ENCODE data around the gene FARP1.

FARP1 gene

DNA sequence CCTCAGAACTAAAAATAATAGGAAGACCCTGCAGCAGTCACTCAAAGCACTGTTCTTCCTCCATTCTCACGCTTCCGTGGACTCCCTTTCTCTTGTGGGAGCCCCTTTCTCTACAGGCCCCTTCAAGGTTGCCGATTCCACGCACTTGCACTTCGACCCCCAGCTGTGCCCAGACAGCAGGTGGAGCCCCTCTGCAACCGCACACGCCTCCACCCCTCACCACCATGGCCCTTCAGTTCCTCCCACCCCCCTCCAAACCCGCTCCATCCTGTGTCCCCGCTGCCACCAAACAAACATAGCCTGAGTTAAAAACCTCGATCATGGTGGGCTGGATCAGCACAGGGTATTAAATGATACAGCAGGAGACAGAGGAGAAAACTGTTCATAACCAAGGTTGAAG lies 331.4 kb downstream of the FARP1 start:
- DNase-seq: no peak

DNA sequence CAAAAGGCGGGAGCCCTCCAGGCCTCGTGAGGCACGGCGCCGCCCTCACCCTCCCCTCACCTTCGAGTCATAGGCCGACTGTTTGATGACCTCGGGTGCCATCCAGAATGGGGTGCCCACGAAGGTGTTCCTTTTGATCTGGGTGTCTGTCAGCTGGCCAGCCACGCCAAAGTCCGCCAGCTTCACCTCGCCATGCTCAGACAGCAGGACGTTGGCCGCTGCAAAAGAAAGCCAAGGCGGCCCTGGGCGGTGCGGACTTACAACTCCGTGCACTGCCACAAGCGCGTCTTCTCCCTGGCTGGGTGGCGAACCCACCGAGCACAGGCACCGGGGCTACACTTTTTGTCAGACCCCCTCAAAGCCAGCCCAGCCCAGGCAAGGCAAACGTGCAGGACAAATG lies 331.9 kb downstream of the FARP1 start:
- DNase-seq: no peak

DNA sequence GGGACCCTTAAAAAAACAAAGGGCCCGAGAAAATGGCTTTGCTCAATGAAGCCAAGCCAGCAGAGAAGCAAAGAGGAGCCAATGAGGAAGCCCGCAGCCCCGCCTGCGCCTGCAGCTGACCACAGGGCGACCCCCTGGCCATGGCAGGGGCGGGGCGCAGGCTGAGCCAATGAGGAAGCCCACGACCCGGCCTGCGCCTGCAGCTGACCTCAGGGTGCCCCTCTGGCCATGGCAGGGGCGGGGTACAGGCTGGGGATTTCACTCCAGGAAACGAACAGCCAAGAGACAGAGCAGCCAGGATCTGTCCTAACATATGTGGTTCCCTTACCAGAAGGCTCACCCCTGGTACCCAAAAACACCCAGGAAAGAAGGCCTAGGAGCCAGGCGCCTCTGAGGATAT lies 332.6 kb downstream of the FARP1 start:
- DNase-seq: no peak

DNA sequence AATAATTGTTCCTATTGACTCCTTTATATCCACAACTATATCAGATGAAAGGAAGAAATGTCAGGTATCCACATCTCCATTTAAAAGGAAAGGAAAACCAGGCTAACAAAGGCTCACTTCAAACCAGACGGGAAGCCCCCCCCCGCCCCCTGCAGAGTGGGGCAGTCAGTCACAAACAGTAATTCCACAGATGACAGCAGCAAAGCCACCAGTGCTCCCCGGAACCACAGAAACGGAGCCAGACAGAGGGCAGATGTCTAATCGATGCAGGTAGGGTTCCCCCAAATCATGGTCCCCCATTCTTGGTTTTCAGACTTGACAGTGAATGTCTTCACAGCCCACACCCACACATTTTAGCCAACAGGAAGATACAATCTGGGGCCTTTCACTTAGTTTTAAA lies 333.2 kb downstream of the FARP1 start:
- no peak for DNase-seq

DNA sequence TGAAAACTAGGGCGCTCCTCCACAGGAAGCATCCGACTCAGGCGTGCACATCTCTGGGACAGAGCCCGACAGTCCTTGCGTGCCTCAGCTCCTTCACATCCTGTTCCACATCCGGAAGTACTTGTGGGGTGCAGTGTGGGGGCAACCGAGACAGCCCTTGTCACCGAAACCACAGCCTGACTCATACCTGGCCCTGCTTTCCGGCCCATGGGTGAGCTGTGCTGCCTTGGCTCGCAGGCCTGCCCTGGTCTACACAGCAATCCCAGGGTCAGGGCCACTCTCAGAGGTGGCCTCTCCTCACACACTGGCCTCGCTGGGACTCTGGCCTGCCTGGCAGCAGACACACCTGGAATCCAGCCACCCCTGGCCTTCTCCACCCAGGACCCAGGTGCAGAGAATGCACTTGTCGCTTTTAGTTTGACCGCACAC lies 333.7 kb downstream of the FARP1 start:
- peak; percentile 95 to 97 for DNase-seq

DNA sequence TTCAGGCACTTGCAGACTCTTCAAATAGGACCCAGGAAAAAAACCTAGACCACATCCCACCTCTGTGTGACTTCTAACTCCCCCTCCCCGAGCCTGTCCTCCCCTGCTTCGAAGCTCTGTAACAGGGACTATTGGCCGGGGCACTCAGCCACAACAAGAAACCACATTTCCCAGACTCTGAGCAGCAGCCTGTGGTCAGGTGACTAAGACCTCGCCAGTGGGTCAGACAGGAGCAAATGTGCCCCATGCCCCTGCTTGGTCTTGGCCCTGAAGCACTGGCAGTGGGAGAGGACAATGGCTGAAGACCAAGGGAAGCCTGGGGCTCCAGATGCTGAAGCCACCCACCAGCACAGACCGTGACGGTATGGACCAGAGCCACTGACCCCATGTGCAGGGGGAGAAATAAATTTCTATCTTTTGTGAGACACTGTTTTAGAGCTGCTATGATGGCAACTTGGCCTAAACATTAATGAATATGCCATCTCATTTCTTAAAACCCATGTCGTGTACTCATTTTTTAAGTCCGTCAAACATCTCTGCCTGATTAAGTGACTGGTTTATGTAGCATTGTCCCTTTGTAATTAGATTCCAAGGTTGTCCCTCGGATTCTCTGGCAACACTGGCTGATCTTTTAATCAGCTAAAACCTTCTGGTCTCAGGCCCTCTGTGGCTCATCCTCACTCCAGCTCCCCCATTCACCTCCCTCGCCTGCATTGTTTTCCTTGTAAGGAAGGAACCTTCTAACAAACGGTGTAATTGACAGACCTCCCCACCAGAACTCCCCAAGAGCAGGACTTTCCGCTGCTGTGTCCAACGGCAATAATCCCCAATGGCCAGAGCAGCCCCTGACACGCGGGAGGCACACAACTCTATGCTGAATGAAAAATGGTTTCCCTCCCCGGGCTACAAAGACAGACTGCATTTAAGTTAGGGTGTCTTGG lies 335.6 kb downstream of the FARP1 start:
- no peak for DNase-seq

DNA sequence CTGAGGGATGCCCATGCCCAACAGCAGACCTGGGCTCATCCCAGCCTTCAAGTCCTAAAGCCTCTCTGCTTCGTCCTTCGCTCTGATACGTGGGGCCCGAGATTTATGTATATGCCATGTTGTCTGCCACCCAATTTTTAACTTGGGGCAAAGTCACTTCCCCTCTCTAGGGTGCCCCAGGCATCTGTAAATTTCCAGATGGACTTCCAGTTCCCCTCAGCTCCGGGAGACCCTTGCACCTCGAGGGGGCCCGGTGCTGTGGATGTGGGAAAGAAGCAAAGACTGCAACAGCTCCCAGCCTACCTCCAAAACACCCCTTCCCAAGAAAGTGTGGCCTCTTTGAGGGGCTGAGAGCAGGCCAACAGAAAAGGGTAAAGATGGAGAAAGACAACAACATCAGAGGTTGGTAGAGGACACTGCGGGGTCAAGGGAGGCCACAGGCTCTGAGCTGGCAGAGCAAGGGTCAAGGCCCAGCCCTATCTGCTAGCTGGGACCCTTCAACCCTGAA lies 336.7 kb downstream of the FARP1 start:
- no peak for DNase-seq

DNA sequence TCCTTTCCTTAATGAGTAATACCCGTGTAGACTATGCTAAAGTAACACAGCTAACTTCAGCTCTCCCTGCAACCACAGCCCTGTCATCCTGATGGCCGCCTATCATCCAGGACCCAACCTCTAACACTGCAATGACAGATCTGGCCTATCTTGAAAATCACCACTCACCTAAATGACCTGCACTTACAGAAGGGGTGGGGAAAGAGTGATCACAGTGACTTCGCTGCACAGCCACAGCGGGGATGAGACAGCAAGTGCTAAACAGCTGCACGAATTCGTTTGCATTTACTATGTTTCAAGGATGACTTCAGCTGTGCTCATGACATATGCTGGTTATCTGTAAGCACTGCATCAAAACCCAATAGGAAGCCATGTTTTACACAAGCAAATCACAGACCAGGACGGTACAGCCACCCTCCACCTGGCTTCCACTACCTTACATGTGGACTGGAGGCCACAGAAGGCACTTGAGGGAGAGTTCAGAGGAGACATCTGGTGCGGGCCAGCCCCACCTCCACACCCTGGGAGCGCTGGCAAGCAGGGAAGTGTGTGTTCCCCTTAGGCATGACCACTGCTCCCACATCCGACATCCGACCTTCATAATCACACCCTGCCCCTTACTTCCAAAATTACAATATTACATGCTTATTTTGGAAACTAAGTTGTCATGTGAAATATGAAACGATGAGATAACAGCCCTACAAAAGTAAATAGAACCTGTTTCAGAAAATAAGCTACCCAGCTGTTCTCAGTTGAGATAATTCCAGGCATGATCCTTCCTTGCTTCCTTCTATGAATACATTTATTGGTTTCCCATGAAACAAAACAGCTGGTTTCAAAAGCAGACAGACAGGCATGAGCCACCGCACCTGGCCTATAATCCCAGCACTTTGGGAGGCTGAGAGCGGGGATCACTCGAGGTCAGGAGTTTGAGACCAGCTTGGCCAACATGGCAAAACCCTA lies 338.3 kb downstream of the FARP1 start:
- no peak for DNase-seq

DNA sequence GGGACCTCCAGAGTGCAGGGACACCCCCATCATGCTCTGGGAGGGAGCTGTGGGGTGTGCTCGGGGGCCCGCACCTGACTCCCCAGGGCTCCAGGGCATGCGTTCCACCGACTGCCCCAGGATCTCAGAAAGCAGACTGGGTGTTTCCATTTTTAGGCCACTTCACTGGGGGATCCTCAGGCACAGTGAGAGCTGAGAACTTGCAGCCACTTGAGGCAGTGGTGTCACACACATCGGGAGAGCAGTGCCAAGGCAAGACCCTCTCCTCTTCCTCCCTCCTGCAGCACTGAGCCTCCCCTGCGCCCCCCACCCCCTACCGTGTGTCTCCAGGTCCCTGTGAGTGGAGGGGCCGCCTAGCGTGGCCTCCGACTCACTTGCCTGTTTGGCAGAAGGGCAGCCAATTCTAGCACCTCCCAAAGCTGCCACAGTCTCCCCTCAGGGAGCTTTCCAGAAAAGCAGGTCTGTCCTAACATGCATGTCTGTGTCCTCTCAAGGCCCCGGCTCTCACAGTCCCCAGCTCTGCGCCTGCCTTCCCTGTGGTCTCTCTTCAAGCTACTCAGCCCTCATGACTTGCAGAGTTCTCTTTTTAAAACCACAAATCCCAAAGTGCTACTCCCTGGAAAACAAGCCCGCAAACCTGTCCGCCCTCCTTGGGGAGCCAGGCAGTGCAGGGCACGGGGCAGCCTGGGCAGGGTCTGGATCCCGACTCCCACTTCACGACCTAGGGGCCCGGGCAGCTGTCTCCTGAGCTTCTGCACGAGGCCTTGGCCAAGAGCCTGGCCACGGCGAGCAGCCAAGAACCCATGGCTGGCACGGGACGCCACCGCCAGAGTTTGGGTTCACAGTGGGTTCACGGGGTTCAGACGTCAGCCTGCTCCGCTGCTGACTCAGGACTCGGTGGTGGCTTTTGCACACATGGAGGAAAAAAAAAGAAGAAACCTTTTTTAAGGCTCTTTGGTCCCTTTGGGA lies 339.9 kb downstream of the FARP1 start:
- no peak for DNase-seq

DNA sequence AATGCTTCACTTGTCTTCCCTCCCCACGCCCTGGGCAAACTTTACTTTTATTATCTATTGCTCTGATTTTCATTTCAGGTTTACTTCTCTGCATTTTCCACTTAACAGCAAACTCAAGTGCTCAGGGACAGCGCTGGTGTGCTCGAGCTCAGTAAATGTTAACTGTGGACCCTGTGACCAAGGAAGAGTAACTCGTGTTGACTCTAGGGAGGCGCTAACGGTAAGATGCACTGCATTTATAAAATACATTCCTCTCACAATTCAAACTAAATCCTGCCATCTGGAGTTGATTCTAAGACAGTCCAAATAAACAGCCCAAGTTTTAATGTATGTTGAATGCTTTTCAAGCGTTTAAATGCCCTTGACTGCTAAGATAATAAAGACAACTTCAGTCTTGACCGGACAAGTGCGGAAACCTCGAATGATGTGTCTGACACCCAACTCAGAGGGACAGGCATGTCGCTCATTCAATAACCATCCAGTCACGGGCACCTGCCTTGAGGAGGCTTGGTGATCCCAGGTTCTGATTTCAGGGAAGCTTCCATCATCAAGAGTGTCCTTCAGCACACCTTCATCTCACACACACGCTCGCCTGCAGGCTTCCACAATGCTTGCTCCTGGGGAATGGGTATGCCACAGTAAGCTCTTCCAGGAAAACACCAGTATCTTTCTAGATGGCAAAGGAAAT lies 340.9 kb downstream of the FARP1 start:
- no peak for DNase-seq

DNA sequence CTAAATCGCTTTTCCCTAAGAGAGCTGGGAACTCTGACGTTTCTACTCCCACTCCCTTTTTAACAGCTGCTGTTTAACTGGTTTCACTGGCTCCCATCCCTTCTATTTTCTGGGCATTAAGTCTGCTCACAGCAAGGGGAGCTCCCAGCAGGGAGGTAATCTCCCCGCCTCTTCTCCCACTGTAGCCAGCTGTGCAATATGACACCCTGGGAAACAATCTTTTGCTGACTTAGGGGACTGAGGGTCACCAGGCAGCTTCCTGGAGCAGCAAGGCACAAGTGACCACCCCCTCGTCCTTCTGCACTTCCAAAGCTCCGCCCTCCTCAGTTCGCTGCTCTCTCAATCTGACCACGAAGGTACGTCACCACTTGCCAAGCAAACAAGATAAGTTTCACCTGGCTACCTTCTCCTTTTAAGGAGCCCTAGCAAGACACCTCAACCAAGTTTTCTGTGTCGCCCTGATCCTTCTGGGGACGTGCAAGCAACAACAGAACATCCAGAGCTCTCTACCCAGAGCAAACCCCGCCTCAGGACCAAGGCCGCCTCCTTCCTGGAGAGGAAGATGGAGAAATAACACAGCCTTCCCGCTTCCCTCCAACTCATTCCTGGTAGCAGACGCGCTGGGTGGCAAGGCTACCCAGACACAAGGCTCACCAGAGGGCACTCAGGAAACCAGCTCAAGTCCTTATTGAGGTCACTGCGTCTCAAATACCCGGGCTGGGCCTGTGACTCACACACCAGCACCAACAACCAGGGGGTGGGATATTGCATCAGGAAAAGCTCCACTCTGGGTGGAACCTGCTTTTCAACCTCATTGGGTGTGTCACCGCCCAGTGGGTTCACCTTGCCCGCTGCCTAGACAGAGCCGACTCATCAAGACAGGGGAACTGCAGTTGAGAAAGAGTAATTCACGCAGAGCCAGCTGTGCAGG lies 341.7 kb downstream of the FARP1 start:
- peak; percentile 24 to 27 for DNase-seq

DNA sequence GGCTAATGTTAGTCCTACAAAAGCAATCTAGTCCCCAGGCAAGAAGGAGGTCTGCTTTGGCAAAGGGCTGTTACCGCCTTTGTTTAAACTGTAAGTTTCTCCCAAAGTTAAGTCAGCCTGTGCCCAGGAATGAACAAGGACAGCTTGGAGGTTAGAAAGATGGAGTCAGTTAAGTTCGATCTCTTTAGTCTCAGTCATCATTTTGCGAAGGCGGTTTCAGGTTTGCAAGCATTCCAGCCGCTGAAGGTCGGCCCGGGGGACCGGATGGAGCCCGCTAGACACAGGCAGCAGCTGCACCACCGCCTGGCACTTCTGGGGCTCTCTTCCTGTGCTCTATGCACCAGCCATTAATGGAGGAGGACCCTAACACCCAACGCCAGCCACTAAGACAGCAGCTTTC lies 342.7 kb downstream of the FARP1 start:
- DNase-seq: no peak

DNA sequence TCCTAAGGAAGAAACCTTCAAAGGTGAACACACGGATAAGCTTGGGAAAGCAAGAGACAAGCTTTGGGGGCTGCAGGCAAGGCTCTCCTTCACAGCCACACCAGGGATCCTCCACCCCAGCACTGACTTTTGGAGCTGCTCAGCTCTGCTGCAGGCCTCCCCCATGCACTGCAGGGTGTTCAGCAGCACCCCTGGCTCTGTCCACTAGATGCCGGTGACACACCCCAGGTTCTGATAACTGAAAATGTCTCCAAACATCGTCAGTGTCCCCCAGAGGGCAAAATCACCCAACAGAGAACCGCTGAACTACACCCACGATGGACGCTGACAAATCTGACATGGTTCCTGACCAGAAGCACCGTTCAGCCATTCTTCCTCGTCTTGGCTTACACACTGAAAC lies 343.5 kb downstream of the FARP1 start:
- DNase-seq: no peak

DNA sequence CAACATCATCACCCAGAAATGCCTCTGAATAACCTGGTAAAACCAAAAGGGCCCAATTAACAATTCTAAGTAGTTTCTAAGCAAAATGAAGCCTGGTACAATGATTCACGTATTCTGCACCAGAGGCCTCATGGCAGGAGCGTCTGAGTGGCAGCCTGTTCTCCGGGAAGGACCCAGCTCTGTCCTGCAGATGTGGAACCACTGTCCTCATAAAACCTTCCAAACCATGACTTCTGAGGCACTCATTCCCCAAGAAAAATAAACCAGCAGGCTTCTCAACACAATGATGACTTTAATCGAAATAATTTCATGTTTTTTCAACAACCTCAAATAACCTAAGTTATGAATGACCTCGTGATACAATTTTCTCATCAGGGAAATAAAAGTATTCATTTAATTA lies 344.1 kb downstream of the FARP1 start:
- no peak for DNase-seq

DNA sequence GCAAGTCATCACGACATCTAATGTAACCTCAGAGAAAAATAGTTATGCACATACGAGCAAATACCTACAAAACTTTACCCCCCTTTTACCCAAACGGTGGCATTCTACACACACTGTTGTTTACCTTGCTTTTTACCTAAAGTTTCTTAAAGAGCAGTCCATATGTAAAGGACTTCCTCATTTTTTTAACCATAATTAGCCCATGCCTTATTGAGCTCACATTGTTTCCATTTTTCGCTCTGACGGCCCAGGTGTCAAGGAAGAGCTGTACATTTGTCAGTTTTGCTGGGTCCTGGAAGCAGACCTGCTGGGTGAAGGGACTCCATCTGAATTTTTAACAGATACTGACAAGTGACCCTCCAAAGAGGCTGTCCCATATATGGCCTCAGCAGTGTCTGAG lies 344.6 kb downstream of the FARP1 start:
- DNase-seq: peak in 1 of 2 experiments; percentile 30

DNA sequence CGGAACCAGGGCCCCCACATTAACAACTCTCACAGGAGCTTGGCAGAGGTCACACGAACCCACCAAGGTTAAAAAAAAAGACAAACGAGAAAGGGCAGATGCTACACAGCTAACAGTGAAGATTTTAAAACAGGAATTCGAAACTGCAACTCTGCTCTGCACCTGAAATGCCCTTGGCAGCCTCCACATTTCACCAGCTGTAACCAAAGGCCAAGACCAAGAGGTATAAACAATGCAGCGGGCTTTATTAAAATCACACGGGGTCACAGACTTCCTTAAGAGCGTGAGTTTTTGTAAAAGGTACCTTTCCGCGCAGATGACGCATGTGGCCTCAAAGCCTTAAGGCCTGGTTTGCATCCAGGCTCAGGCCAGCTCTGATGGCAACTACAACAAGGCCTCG lies 345.8 kb downstream of the FARP1 start:
- DNase-seq: no peak

DNA sequence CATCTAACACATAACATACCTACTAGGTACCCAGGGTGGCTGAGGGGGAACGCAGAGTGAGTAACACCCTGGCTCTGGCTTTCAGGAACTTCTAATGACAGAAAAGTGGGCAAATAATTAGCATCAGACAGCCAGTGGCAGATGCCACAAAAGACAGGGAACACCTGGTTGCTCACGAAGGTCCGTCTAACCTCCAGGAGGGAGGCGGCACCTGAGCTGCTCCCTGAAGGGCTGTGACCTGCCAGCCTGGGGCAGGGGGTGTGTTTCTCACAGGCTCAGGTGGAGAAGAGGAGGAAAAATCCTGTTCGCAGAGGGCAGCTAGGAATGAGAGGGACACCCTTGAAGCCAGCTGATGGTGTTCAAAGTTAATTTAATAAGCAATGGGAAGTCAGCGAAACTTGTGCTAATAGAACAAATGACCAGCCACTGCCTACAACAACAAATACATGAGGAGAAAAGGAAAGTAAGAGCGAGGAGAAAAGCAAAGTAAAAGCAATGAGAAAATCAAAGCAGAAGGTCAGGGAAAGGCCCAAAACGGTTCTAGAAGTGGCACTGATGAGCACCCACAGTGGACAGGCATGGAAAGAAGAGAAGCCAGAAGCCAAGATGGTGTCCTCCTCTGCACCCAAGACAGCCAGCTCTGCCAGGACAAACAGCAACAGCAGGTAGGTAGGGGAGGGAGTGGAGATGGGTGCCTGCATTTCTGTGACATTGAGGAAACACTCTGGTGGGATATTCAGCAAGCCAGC lies 346.7 kb downstream of the FARP1 start:
- no peak for DNase-seq

DNA sequence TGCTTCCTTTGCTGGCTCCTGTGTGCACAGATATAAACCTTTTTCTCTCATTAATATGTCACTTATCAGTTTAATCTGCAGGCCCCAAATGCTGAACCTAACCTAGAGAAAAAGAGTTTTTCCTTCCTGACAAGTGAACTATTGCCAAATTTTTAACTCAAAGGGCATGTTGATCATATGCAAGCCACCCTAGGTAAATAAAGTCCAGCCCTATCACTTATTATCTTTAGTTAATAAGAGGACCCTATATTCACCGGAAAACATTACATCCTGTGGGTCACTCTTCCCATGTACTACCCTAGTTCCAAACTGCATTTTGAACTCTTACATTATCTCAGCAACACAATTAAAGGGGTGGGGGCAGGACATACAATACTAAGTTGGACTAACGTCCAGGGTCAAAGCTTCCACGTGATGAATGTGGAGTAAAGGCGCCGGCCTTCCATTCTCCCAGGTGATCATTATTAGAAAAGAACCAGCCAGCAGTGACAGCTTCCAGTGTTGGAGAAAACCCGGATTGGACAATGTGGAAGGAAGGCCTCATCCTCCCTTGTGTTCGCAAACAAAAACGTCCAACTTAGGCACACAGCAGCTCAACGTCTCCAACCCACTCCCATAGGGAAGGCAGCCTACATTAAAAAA lies 347.4 kb downstream of the FARP1 start:
- no peak for DNase-seq

DNA sequence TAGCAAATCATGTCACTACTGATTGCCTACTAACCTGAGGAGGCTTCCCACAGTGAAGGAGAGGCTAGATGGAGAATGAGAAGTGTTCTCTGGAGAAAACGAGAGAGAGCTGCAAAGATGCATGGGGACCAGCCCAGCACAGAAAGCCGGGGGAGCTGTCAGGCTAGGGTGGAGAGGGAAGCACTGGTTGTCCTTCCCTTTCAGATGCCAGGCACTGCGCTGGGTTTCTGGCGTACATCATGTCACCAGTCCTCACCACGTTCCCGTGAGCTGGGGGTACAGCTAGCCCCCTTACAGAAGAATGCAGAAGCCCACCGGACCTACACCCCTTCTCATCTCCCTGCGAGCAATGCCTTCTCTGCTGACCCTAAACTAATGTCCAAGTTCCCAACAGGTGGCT lies 348.0 kb downstream of the FARP1 start:
- DNase-seq: no peak
